Spleen (tissue), 11 donors: ENCODE results near the gene BMP2K. TPM values are rescaled to one million over a fixed set of nuclear protein-coding genes. Genes with fewer than 3 reads are reported as not detected.

Experiments
- DNase-seq: peaks from one replicate; pipeline ENCODE4 v3.0.0-alpha.2; 2020
- H3K27ac ChIP-seq, 8 donors: fragments of 200-600 bp; sonication (generic) in 7 of 8; 1 replicate in 4 of 8; 2 replicates in 4 of 8; pipeline versions ENCODE4 v1.5.0 to v1.8.0; 2016 to 2021; ENCODE audit warnings: inconsistent platforms in 4 of 8, mild to moderate bottlenecking in 4 of 8, moderate library complexity in 1 of 8
- H3K27me3 ChIP-seq, 7 donors: fragments of 200-600 bp; sonication (generic) in 6 of 7; replicated peaks in 1 of 7; 1 replicate in 4 of 7; 2 replicates in 3 of 7; pipeline versions ENCODE4 v1.5.0 to v1.8.0; 2016 to 2021; ENCODE audit warnings: inconsistent platforms in 3 of 7, mild to moderate bottlenecking in 1 of 7
- H3K36me3 ChIP-seq, 6 donors: fragments of 200-600 bp; sonication (generic) in 5 of 6; 1 replicate in 4 of 6; 2 replicates in 2 of 6; pipeline versions ENCODE4 v1.5.0 to v1.8.0; 2016 to 2021; ENCODE audit warnings: inconsistent platforms in 2 of 6
- H3K4me1 ChIP-seq, 6 donors: fragments of 200-600 bp; sonication (generic) in 5 of 6; 1 replicate in 3 of 6; 2 replicates in 3 of 6; pipeline versions ENCODE4 v1.5.0 to v1.8.0; 2016 to 2021; ENCODE audit warnings: inconsistent platforms in 3 of 6
- H3K4me3 ChIP-seq, 8 donors: fragments of 200-600 bp; sonication (generic) in 7 of 8; 1 replicate in 4 of 8; 2 replicates in 4 of 8; pipeline versions ENCODE4 v1.5.0 to v1.8.0; 2016 to 2021; ENCODE audit warnings: inconsistent platforms in 4 of 8, mild to moderate bottlenecking in 4 of 8, moderate library complexity in 2 of 8
- H3K9me3 ChIP-seq, 8 donors: fragments of 200-600 bp; sonication (generic) in 7 of 8; 1 replicate in 4 of 8; 2 replicates in 4 of 8; pipeline versions ENCODE4 v1.5.0 to v1.8.0; 2016 to 2021; ENCODE audit warnings: inconsistent platforms in 4 of 8
- POLR2A ChIP-seq, 3 donors: fragments of 450-650 bp; IDR thresholded peaks; one replicate each; pipeline ENCODE4 v1.5.1; 2017; ENCODE audit warnings: antibody characterized with exemption in 3 of 3, mild to moderate bottlenecking in 1 of 3
- POLR2AphosphoS5 ChIP-seq, 3 donors: sonication (generic); formaldehyde crosslinking; IDR thresholded peaks; one replicate each; pipeline ENCODE4 v1.5.1; 2017; ENCODE audit warnings: antibody characterized with exemption in 3 of 3
- WGBS, 5 donors: extraction: QIAGEN DNeasy Blood & Tissue Kit in 3 of 5; methylation state at CpG; one replicate each; pipeline versions ENCODE4 v1.1.5 to v1.1.7; 2013 to 2018; 5-methylcytosine and 5-hydroxymethylcytosine counted together
- intact Hi-C: fragments of 100-400 bp; cut with DNase I; formaldehyde crosslinking; loops from one replicate; pipeline ENCODE4 v1.15.0; 2023; ENCODE audit warnings: low total_unique reads
- polyA plus RNA-seq, 3 donors: library from polyadenylated mRNA; stranded (reverse); fragments of 200-250 nt; gene quantifications; one replicate each; pipeline ENCODE4 v1.2.1, GENCODE V29; 2013
- total RNA-seq, 7 donors: library from RNA; depleted of rRNA in 3 of 7; stranded (reverse); fragments of >200 nt in 3 of 7; fragmentation: NEBNext Ultra II Directional in 4 of 7; extraction: Animal tissue kit (Norgen Biotek cat#: 25700) in 4 of 7; gene quantifications; one replicate each; pipeline versions ENCODE4 v1.1.0 to v1.2.1, GENCODE V29; 2016 to 2021
- TF ChIP-seq, protein P1 (sequence below), 11 experiments: fragments of 200-600 bp in 7 of 11; fragments of 450-650 bp in 4 of 11; sonication (generic) in 4 of 11; IDR thresholded peaks in 8 of 11; conservative IDR thresholded peaks in 3 of 11; 1 replicate in 7 of 11; 2 replicates in 4 of 11; pipeline versions ENCODE4 v1.4.0 to v1.8.0; 2016 to 2021; ENCODE audit warnings: antibody characterized with exemption in 11 of 11, inconsistent platforms in 4 of 11, mild to moderate bottlenecking in 1 of 11
- donor health status: healthy with polysubstance abuse.
- donor health status: DM: no; HTN: no; CAD: no; lungs with moderate emphysema.
- donor health status: DM: no; HTN: no; CAD: no.
- donor health status: Bipolar disorder and iron deficiency.
- donor health status: healthy.
- donor health status: DM: no; HTN: no; CAD: no.
- donor health status: DM: yes; HTN: yes; CAD: no.

The BMP2K gene
- total and polyA plus RNA-seq, 10 donors: 27.4 to 154 (median 96.3) TPM

DNA sequence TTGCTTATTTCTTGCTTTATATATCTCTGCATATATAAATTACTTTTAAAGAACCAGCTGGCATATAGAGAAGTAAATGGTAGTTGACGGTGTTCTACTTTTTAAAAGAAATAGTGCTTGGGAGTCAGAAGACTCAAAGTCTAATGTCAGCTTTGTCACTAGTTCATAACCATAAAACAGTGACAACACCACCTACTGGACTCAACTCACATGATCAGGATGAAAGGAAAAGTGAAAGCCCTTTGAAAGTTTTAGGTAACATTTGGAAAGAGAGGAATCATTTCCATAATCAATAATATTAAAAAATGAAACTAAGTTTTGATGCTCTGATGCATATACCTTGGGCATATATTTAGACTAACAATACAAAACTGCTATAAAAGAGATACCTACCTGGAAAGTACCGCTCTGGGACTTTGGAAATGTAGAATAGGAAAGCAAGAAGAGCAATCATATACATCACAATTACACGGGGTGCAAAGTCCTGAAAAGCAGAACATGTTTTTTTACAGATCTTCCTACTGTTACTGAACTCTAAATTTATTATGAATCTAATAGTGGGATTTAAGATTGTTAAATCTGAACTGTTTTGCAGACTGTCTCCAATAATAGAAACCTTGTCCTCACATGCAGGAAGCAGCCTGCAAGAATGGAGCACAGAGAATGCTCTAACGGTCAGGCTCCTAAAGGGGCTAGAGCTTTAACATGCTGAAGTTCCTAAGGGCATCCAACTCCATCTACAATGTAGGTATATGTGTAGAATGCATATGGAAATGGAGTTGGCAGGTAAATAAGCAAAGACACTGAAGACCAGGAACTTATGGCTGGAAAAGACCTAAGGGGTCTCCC lies 147.5 kb downstream of the BMP2K start:
- H3K27me3 ChIP-seq: no peaks in the 10 kb centered on the region
- peak overlapping the region in 4 of 8 donors; percentile 4 to 46 (median 13) for H3K4me3 ChIP-seq
- no peak for DNase-seq
- peak overlapping the region in 3 of 8 donors; percentile 27 to 42 (median 37) for H3K27ac ChIP-seq
- no peaks in the 10 kb centered on the region for H3K9me3 ChIP-seq
- TF ChIP-seq, protein P1, sequence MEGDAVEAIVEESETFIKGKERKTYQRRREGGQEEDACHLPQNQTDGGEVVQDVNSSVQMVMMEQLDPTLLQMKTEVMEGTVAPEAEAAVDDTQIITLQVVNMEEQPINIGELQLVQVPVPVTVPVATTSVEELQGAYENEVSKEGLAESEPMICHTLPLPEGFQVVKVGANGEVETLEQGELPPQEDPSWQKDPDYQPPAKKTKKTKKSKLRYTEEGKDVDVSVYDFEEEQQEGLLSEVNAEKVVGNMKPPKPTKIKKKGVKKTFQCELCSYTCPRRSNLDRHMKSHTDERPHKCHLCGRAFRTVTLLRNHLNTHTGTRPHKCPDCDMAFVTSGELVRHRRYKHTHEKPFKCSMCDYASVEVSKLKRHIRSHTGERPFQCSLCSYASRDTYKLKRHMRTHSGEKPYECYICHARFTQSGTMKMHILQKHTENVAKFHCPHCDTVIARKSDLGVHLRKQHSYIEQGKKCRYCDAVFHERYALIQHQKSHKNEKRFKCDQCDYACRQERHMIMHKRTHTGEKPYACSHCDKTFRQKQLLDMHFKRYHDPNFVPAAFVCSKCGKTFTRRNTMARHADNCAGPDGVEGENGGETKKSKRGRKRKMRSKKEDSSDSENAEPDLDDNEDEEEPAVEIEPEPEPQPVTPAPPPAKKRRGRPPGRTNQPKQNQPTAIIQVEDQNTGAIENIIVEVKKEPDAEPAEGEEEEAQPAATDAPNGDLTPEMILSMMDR (IDR thresholded peaks at IDR 0.05 in 8 of 11, conservative IDR thresholded peaks at IDR 0.05 in 3 of 11): peak in 3 of 11 experiments; percentile 7 to 16 (median 8)
- TF ChIP-seq POLR2AphosphoS5 (IDR thresholded peaks at IDR 0.05): no peak
- WGBS, 5 donors: 47 to 64% (median 55%) methylated on average over 4 of the region's 4 CpGs
- peaks cover 0 to 40% (median 3%) of the 10 kb centered on the region in 6 donors for H3K36me3 ChIP-seq
- intact Hi-C loops: no loop called here
- H3K4me1 ChIP-seq: peaks cover 0 to 7% (median 0%) of the 10 kb centered on the region in 6 donors

DNA sequence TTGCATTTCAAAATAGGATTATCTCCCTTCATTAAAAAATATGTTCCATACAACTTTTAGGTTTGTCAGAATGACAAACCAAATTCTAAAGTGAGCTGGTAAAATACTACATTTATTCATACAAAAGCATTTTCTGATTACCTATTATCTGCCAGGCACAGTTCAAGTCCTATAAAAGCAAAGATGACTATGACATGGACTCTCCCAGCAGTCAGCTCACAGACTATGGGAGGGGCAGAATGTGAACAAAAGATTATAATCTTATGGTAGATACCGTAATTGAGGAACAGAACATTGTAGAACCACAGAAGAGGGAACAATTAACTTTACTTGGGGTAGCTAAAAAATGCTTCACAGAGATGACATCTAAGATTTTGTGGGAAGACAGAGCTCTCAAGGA lies 150.7 kb downstream of the BMP2K start:
- intact Hi-C loops: no loop called here
- peaks cover 0 to 57% (median 13%) of the 10 kb centered on the region in 6 donors for H3K36me3 ChIP-seq
- no peak for DNase-seq
- no peak overlapping the region for H3K4me3 ChIP-seq
- 52 to 69% (median 62%) methylated on average over 1 of the region's 1 CpG for WGBS, 5 donors
- H3K27me3 ChIP-seq: no peaks in the 10 kb centered on the region
- H3K27ac ChIP-seq: no peak overlapping the region
- TF ChIP-seq, protein P1 (IDR thresholded peaks at IDR 0.05 in 8 of 11, conservative IDR thresholded peaks at IDR 0.05 in 3 of 11): no peak
- TF ChIP-seq POLR2AphosphoS5 (IDR thresholded peaks at IDR 0.05) (no peak), POLR2A (IDR thresholded peaks at IDR 0.05) (no peak)
- H3K9me3 ChIP-seq: no peaks in the 10 kb centered on the region
- peaks cover 0 to 7% (median 0%) of the 10 kb centered on the region in 6 donors for H3K4me1 ChIP-seq

DNA sequence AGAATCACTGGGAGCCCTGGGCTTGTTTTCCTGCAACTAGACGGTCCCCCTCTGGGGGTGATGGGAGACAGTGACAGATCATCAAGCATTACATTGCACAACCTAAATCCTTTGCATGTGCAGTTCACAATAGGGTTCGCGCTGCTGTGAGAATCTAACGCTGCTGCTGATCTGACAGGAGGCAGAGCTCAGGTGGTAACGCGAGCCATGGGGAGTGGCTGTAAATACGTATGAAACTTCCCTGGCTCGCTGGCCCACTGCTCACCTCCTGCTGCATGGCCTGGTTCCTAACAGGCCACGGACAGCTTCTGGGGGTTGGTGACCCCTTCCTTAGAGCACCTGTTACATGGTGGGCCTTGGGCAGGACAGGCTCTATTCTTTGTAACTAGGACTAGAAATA lies 152.7 kb downstream of the BMP2K start:
- peak; percentile 57 for DNase-seq
- Histone ChIP-seq H3K4me3 (no peak overlapping the region), H3K27ac (no peak overlapping the region), H3K9me3 (no peaks in the 10 kb centered on the region), H3K27me3 (no peaks in the 10 kb centered on the region), H3K36me3 (peaks cover 0 to 70% (median 16%) of the 10 kb centered on the region in 6 donors), H3K4me1 (peaks cover 0 to 2% (median 0%) of the 10 kb centered on the region in 6 donors)
- WGBS, 5 donors: 94 to 96% (median 96%) methylated on average over 9 of the region's 9 CpGs
- TF ChIP-seq, protein P1 (IDR thresholded peaks at IDR 0.05 in 8 of 11, conservative IDR thresholded peaks at IDR 0.05 in 3 of 11): no peak
- TF ChIP-seq POLR2AphosphoS5 (IDR thresholded peaks at IDR 0.05): no peak
- no peak for TF ChIP-seq POLR2A (IDR thresholded peaks at IDR 0.05)
- intact Hi-C loops: no loop called here

DNA sequence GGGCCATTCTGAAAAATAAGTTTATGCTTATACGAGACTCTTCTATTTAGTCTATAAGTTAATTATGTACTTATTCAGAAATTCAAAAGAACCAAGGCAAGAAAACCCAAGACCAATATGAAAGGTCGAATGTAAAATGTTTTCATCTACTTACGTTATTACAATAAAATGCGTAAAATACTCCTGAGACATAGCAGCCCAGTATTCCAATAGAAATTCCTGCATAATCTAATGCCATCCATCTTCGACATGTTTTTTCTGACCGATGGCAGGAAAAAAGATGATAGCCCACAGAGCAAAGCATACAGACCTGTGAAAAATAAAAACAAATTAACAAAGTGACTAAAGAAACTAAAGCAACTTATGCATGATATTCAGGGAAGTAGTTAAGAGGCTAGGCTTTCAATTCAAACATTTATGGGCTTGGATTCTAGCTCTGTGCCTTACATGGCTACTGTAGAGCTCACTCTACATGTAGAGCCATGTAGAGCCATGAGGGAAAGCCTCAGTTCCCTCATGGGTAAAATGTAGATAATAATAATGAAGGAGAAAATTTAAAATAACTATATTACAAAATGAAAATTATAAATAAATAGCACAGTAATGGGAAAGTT lies 154.0 kb downstream of the BMP2K start:
- WGBS, 5 donors: 94 to 97% (median 97%) methylated on average over 6 of the region's 6 CpGs
- H3K4me3 ChIP-seq: no peak overlapping the region

More for the DNA sequence above, 154.0 kb downstream of the BMP2K start:
- Histone ChIP-seq H3K27me3 (no peaks in the 10 kb centered on the region), H3K27ac (no peak overlapping the region), H3K9me3 (no peaks in the 10 kb centered on the region), H3K36me3 (peaks cover 0 to 70% (median 16%) of the 10 kb centered on the region in 6 donors), H3K4me1 (no peaks in the 10 kb centered on the region)
- DNase-seq: no peak
- intact Hi-C loops: no loop called here
- TF ChIP-seq, protein P1 (IDR thresholded peaks at IDR 0.05 in 8 of 11, conservative IDR thresholded peaks at IDR 0.05 in 3 of 11): no peak
- no peak for TF ChIP-seq POLR2A (IDR thresholded peaks at IDR 0.05)
- TF ChIP-seq POLR2AphosphoS5 (IDR thresholded peaks at IDR 0.05): no peak
